Heart left ventricle (tissue), 13 donors: Measurements from ENCODE around the gene LPAR3.

Source experiments
- POLR2A ChIP-seq, 2 donors: fragments of 450-650 bp; IDR thresholded peaks; one replicate each; pipeline ENCODE4 v1.6.1; 2017; ENCODE audit warnings: antibody characterized with exemption in 2 of 2, mild to moderate bottlenecking in 2 of 2, moderate library complexity in 2 of 2
- TF ChIP-seq, protein P1 (sequence below), 12 donors: fragments of 200-600 bp; sonication (generic) in 4 of 12; IDR thresholded peaks; one replicate each; pipeline versions ENCODE4 v1.5.0 to v1.8.0; 2018 to 2022; ENCODE audit warnings: antibody characterized with exemption in 12 of 12, mild to moderate bottlenecking in 5 of 12
- donor health status: ischemic (EF 13 %, LVEDD 7.1; RV severe dilation, severe dysfunction).
- donor health status: DM: no; HTN: yes; CAD: no.
- donor health status: DM: no; HTN: no; CAD: no.
- donor health status: ischemic (EF 25% LVEDD 6.9; RV normal size, moderate dysfunction).
- donor health status: ischemic (EF 25% LVEDD 5.7; RV mildly dilated, moderate dysfunction).
- donor health status: ischemic (EF 35%, LVEDD 5.7; RV mildly dilated, moderate dysfunction).
- donor health status: nonischemic (EF 11% LVEDD 7.7; RV severe dilation, severe dysfunction).
- donor health status: DM: yes; HTN: yes; CAD: no.
- donor health status: PGD.
- donor health status: ischemic (EF 29% LVEDD 5.4; RV normal size, mild dysfunction).
- donor health status: nonischemic (EF 23%, LVEDD 6.1; RV moderate dilation, normal function).

DNA sequence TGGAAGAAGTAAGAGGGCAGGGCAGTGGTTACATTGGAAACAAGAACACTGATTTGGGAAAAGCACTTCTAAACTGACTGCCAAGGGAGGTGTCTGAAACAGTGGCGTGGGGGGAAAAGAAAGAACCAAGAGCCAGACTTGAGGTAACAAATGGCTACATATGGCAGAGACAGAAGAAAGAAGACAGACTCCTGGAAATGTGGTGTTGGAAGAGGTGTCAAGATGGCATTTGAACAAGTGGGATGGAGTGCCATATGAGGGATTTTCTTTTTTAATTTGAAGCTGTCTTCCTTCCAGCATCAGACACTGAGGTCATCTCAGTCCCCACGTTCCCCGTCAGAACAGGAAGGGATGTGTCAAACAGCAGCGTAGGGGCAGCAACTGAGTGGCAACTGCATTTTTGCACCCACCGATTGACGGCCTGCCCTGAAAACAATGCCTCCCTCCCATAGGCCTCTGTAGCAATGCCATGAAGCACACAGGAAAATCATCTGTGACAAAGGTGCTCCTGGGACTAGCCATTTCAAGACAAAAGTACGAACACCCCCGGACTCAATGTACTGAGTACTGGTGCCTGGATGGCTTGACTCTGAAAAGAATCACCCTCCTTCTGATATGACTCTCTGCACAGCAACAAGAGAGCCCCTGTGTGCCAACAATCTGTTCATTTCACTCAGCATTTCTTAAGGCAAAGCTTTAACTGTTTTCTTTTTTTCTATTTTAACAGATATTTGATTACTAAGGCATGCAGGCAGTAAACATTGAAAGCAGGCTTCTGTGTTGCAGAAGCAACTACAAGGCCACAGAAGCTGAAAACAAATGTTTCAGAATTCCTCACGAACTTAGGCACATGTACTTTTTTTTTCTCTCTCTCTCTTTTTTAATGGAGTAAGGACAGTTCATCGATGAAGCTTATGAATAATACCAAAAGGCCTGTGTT is 37.0 kb downstream of the LPAR3 start:
- TF ChIP-seq, protein P1, sequence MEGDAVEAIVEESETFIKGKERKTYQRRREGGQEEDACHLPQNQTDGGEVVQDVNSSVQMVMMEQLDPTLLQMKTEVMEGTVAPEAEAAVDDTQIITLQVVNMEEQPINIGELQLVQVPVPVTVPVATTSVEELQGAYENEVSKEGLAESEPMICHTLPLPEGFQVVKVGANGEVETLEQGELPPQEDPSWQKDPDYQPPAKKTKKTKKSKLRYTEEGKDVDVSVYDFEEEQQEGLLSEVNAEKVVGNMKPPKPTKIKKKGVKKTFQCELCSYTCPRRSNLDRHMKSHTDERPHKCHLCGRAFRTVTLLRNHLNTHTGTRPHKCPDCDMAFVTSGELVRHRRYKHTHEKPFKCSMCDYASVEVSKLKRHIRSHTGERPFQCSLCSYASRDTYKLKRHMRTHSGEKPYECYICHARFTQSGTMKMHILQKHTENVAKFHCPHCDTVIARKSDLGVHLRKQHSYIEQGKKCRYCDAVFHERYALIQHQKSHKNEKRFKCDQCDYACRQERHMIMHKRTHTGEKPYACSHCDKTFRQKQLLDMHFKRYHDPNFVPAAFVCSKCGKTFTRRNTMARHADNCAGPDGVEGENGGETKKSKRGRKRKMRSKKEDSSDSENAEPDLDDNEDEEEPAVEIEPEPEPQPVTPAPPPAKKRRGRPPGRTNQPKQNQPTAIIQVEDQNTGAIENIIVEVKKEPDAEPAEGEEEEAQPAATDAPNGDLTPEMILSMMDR (IDR thresholded peaks at IDR 0.05) = no peak
- TF ChIP-seq POLR2A (IDR thresholded peaks at IDR 0.05) = no peak
